Measurements from ENCODE around the gene ZNF646.

DNA sequence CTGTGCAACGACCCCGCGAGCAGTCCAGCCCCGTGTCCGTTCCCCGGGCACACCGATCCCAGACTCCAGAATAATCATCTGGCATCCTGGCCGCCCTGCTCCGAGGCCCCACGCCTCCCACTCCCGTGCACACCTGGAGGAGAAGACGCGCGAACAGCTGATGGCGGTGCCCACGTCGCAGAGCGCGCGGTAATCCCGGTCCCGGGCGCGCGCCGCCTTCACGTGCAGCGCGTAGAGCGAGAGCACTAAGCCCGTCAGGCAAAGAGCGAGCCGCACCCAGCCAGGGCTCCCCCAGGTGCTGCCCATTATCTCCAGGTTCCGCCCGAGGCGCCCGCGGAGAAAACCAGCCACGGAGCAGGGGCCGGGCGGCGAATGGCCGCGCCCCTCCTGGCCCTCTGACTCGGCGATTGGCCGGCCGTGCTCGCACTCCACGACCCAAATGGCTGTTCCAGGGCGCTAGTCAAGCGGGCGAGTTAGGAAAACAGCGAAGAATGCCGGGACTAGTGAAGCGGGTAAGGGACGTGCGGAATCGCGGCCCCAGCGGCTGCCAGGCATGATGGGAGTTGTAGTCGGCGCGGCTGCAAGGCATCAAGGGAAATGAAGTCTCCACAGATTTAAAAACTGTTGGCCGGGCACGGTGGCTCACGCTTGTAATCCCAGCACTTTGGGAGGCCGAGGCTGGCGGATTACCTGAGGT is 20.4 kb downstream of the ZNF646 start, which contains the start of gene VKORC1:
- TF ChIP-seq, protein P1, sequence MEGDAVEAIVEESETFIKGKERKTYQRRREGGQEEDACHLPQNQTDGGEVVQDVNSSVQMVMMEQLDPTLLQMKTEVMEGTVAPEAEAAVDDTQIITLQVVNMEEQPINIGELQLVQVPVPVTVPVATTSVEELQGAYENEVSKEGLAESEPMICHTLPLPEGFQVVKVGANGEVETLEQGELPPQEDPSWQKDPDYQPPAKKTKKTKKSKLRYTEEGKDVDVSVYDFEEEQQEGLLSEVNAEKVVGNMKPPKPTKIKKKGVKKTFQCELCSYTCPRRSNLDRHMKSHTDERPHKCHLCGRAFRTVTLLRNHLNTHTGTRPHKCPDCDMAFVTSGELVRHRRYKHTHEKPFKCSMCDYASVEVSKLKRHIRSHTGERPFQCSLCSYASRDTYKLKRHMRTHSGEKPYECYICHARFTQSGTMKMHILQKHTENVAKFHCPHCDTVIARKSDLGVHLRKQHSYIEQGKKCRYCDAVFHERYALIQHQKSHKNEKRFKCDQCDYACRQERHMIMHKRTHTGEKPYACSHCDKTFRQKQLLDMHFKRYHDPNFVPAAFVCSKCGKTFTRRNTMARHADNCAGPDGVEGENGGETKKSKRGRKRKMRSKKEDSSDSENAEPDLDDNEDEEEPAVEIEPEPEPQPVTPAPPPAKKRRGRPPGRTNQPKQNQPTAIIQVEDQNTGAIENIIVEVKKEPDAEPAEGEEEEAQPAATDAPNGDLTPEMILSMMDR (IDR thresholded peaks at IDR 0.05), result peak in 1 of 5 experiments; percentile 14
- TF ChIP-seq POLR2A (IDR thresholded peaks at IDR 0.05) (peak; percentile 61), EP300 (IDR thresholded peaks at IDR 0.05; ENCODE audit: low read depth) (no peak), POLR2AphosphoS5 (IDR thresholded peaks at IDR 0.05) (peak; percentile 77 to 88 (median 80))

All from transverse colon (tissue), 4 donors.